Suprapubic skin (tissue), 4 donors: ENCODE data around the gene AQP7. TPM values are rescaled to one million over a fixed set of nuclear protein-coding genes. Genes with fewer than 3 reads are reported as not detected.

ENCODE experiments used
- DNase-seq, 2 donors: peaks; one replicate each; pipeline ENCODE4 v3.0.0-alpha.2; 2019; ENCODE audit warnings: low spot score in 2 of 2
- H3K27ac ChIP-seq: fragments of 200-600 bp; sonication (generic); one replicate; pipeline ENCODE4 v1.5.1; 2019
- H3K27me3 ChIP-seq: fragments of 200-600 bp; sonication (generic); one replicate; pipeline ENCODE4 v1.5.1; 2019
- H3K36me3 ChIP-seq: fragments of 200-600 bp; sonication (generic); one replicate; pipeline ENCODE4 v1.5.1; 2019
- H3K4me1 ChIP-seq: fragments of 200-600 bp; sonication (generic); one replicate; pipeline ENCODE4 v1.5.1; 2019
- H3K4me3 ChIP-seq: fragments of 200-600 bp; sonication (generic); one replicate; pipeline ENCODE4 v1.5.1; 2019; ENCODE audit warnings: mild to moderate bottlenecking
- H3K9me3 ChIP-seq: fragments of 200-600 bp; sonication (generic); one replicate; pipeline ENCODE4 v1.5.1; 2019
- EP300 ChIP-seq: sonication (generic); formaldehyde crosslinking; IDR thresholded peaks from one replicate; pipeline ENCODE4 v1.6.1; 2017; ENCODE audit warnings: antibody characterized with exemption
- POLR2A ChIP-seq, 2 donors: fragments of 450-650 bp; IDR thresholded peaks; one replicate each; pipeline ENCODE4 v1.6.1; 2017; ENCODE audit warnings: antibody characterized with exemption in 2 of 2, mild to moderate bottlenecking in 2 of 2, moderate library complexity in 2 of 2
- POLR2AphosphoS5 ChIP-seq, 3 donors: sonication (generic); formaldehyde crosslinking; IDR thresholded peaks; one replicate each; pipeline ENCODE4 v1.6.1; 2017; ENCODE audit warnings: antibody characterized with exemption in 3 of 3
- WGBS: methylation state at CpG from one replicate; pipeline ENCODE4 v1.1.5; 2018; 5-methylcytosine and 5-hydroxymethylcytosine counted together
- total RNA-seq, 4 donors: library from RNA; depleted of rRNA; stranded (reverse); fragments of >200 nt; gene quantifications; one replicate each; pipeline ENCODE4 v1.1.0, GENCODE V29; 2016
- TF ChIP-seq, protein P1 (sequence below), 2 donors: fragments of 200-600 bp in 1 of 2; fragments of 450-650 bp in 1 of 2; sonication (generic) in 1 of 2; IDR thresholded peaks; one replicate each; pipeline ENCODE4 v1.5.1; 2016 to 2019; ENCODE audit warnings: antibody characterized with exemption in 2 of 2, mild to moderate bottlenecking in 1 of 2, moderate library complexity in 1 of 2

AQP7 gene
- total RNA-seq, 4 donors from 2014 or later: 2.1 to 66.5 (median 13.1) TPM

DNA sequence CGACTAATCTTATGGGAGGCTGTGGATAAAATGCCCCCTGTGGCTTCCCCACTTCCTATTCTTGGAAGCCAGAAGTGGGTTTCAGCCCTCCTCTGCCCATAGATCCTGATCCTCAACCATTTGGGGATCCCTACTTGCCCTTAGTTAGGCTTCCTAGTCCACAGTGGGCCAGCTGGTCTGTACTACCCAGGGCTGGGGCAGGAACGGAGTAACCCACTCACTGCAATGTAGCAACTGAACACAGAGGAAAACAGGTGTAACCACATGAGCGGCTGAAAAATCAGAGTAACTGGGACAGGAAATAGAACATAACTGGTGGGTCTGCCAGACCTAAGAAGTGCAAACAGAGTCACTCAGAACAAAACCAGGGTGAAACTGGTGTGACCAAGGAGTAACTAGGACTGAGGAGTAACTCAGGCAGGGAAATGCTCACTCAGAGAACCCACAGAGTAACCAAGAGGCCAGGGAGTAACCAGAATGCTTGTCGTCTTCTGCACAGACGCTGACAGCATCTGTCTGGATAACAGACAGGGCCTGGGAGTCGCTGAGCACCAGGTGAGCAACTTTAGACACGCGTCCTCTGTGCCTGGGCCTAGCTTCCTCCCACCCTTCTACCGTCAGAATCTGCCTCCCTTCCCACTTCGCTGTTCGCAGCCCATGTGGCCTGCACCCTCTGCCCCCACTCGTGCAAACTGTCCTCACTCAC, 44.0 kb upstream of the AQP7 start:
- H3K4me1 ChIP-seq: peaks cover 63% of the 10 kb centered on the region

GRCh38 chr9:33445389-33446239, 43.2 kb upstream of the AQP7 start:
- H3K27me3 ChIP-seq: no peaks in the 10 kb centered on the region
- DNase-seq: no peak
- peaks cover 11% of the 10 kb centered on the region for H3K36me3 ChIP-seq
- TF ChIP-seq EP300: no peak
- no peaks in the 10 kb centered on the region for H3K9me3 ChIP-seq
- H3K27ac ChIP-seq: peak overlapping the region; percentile 81
- H3K4me3 ChIP-seq: peak overlapping the region; percentile 59
- WGBS: 62% methylated on average over 11 of the region's 11 CpGs
- H3K4me1 ChIP-seq: peaks cover 70% of the 10 kb centered on the region

More for the DNA sequence above, 44.0 kb upstream of the AQP7 start:
- 53% methylated on average over 12 of the region's 12 CpGs for WGBS
- H3K27ac ChIP-seq: peak overlapping the region; percentile 81
- H3K4me3 ChIP-seq: peak overlapping the region; percentile 59
- no peaks in the 10 kb centered on the region for H3K9me3 ChIP-seq
- TF ChIP-seq POLR2A (IDR thresholded peaks at IDR 0.05): no peak
- H3K36me3 ChIP-seq: peaks cover 7% of the 10 kb centered on the region
- H3K27me3 ChIP-seq: no peaks in the 10 kb centered on the region
- DNase-seq: no peak

GRCh38 chr9:33443464-33444154, 41.2 kb upstream of the AQP7 start:
- peaks cover 83% of the 10 kb centered on the region for H3K4me1 ChIP-seq
- TF ChIP-seq POLR2AphosphoS5 (IDR thresholded peaks at IDR 0.05) (no peak), POLR2A (IDR thresholded peaks at IDR 0.05) (no peak), EP300 (no peak)
- TF ChIP-seq, protein P1, sequence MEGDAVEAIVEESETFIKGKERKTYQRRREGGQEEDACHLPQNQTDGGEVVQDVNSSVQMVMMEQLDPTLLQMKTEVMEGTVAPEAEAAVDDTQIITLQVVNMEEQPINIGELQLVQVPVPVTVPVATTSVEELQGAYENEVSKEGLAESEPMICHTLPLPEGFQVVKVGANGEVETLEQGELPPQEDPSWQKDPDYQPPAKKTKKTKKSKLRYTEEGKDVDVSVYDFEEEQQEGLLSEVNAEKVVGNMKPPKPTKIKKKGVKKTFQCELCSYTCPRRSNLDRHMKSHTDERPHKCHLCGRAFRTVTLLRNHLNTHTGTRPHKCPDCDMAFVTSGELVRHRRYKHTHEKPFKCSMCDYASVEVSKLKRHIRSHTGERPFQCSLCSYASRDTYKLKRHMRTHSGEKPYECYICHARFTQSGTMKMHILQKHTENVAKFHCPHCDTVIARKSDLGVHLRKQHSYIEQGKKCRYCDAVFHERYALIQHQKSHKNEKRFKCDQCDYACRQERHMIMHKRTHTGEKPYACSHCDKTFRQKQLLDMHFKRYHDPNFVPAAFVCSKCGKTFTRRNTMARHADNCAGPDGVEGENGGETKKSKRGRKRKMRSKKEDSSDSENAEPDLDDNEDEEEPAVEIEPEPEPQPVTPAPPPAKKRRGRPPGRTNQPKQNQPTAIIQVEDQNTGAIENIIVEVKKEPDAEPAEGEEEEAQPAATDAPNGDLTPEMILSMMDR (IDR thresholded peaks at IDR 0.05): no peak
- peak overlapping the region; percentile 69 for H3K27ac ChIP-seq
- DNase-seq: no peak
- H3K36me3 ChIP-seq: peaks cover 11% of the 10 kb centered on the region
- H3K4me3 ChIP-seq: peak overlapping the region; percentile 59
- 48% methylated on average over 10 of the region's 10 CpGs for WGBS
- no peaks in the 10 kb centered on the region for H3K9me3 ChIP-seq
- no peaks in the 10 kb centered on the region for H3K27me3 ChIP-seq

DNA sequence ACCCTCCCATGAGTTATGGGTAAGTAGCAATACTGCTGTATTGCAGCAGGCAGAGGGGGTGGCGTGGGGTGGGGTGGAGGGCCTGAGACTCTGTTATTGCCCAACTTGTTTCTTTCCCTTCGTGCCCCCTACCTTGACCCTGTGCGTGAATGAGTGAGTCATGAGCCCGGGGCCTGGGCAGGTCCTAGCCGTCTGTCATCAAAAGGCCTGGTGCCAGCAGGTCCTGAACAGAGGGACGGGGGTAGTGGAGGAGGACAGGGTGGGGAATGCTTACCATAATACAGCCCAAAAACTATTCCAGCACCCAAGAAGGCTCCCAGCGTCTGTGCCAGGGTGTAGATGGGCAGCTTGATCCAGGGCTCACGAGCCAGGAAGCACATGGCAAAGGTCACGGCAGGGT, 40.7 kb upstream of the AQP7 start:
- Histone ChIP-seq H3K4me1 (peaks cover 78% of the 10 kb centered on the region), H3K9me3 (no peaks in the 10 kb centered on the region), H3K36me3 (peaks cover 11% of the 10 kb centered on the region), H3K4me3 (peak overlapping the region; percentile 59), H3K27ac (peak overlapping the region; percentile 72), H3K27me3 (no peaks in the 10 kb centered on the region)
- WGBS: 55% methylated on average over 9 of the region's 9 CpGs
- no peak for DNase-seq
- no peak for TF ChIP-seq POLR2AphosphoS5 (IDR thresholded peaks at IDR 0.05)
- no peak for TF ChIP-seq POLR2A (IDR thresholded peaks at IDR 0.05)
- no peak for TF ChIP-seq EP300
- TF ChIP-seq, protein P1 (IDR thresholded peaks at IDR 0.05): no peak

DNA sequence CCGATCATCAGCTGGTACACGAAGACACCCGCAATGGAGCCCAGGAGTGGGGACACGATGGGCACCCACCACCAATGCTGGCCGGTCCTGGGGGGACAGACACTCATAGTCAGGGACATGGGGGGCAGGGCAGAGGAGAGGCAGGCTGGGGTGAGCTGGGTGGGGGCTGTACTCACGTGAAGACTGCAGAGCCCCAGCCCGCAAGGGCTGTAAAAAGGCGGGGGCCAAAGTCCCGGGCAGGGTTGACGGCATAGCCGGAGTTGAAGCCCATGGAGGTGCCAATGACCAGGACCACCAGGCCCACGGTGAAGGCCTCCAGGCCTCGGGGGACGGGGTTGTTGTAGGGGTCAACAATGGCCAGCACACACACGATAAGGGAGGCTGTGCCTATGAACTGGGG, 39.8 kb upstream of the AQP7 start:
- peak overlapping the region; percentile 1 for H3K4me3 ChIP-seq
- H3K9me3 ChIP-seq: no peaks in the 10 kb centered on the region
- no peak for TF ChIP-seq EP300
- TF ChIP-seq, protein P1 (IDR thresholded peaks at IDR 0.05): no peak
- no peak for TF ChIP-seq POLR2A (IDR thresholded peaks at IDR 0.05)
- no peak for TF ChIP-seq POLR2AphosphoS5 (IDR thresholded peaks at IDR 0.05)
- peaks cover 11% of the 10 kb centered on the region for H3K36me3 ChIP-seq
- no peaks in the 10 kb centered on the region for H3K27me3 ChIP-seq
- WGBS: 53% methylated on average over 5 of the region's 15 CpGs
- peaks cover 76% of the 10 kb centered on the region for H3K4me1 ChIP-seq
- peak overlapping the region; percentile 72 for H3K27ac ChIP-seq
- no peak for DNase-seq
